22Rv1 (cell line): ENCODE results near the gene CKAP5.

ENCODE experiments used
- H3K27ac ChIP-seq: fragments of 450-650 bp; 2 replicates; pipeline ENCODE4 v1.5.1; 2017
- ZFX ChIP-seq: fragments of 450-650 bp; IDR thresholded peaks from 2 replicates; pipeline ENCODE4 v1.6.1; 2017; ENCODE audit warnings: antibody characterized with exemption, borderline replicate concordance
- TF ChIP-seq, protein P1 (sequence below): fragments of 450-650 bp; IDR thresholded peaks from 2 replicates; pipeline ENCODE4 v1.5.1; 2017; ENCODE audit warnings: mild to moderate bottlenecking

Gene CKAP5

DNA sequence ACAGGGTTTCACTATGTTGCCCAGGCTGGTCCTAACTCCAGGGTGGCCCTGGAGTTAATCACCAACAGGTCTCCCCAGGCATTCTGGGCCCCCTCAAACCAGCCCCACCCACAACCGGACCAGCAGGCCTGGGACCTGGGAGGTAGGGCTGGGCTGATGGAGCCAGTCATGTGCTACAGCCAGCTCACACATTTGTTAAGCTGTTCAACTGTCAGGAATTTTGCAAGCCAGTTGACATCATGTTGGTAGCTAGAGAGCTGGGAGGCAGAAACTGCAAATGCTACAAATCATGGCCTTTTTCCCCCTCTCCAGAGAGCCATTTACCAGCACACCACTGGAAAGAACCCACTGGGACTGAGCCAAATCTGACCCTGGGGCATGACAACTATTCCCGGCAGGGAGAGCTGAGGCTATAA lies 152.5 kb downstream of the CKAP5 start:
- no peak overlapping the region for H3K27ac ChIP-seq
- TF ChIP-seq, protein P1, sequence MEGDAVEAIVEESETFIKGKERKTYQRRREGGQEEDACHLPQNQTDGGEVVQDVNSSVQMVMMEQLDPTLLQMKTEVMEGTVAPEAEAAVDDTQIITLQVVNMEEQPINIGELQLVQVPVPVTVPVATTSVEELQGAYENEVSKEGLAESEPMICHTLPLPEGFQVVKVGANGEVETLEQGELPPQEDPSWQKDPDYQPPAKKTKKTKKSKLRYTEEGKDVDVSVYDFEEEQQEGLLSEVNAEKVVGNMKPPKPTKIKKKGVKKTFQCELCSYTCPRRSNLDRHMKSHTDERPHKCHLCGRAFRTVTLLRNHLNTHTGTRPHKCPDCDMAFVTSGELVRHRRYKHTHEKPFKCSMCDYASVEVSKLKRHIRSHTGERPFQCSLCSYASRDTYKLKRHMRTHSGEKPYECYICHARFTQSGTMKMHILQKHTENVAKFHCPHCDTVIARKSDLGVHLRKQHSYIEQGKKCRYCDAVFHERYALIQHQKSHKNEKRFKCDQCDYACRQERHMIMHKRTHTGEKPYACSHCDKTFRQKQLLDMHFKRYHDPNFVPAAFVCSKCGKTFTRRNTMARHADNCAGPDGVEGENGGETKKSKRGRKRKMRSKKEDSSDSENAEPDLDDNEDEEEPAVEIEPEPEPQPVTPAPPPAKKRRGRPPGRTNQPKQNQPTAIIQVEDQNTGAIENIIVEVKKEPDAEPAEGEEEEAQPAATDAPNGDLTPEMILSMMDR, result no peak
- TF ChIP-seq ZFX, result no peak
